T-helper 1 cell treated with Interleukin-12 subunit alpha and Interleukin-12 subunit beta and Interleukin-4 antibody, amounts not matched to agents 30 μg/mL and 1 μg/mL, for 36 hours (primary cell): ENCODE results near the gene CDKL2.

Source experiments
- H3K27ac Mint-ChIP-seq: one replicate; pipeline ENCODE4 v1.8.0; 2021; ENCODE audit warnings: mild to moderate bottlenecking, mixed read lengths
- H3K27me3 Mint-ChIP-seq: one replicate; pipeline ENCODE4 v1.8.0; 2021; ENCODE audit warnings: low read depth, mixed read lengths
- H3K36me3 Mint-ChIP-seq: one replicate; pipeline ENCODE4 v1.8.0; 2021; ENCODE audit warnings: low read depth, mixed read lengths
- H3K4me1 Mint-ChIP-seq: one replicate; pipeline ENCODE4 v1.8.0; 2021; ENCODE audit warnings: low read depth, mixed read lengths
- H3K4me3 Mint-ChIP-seq: one replicate; pipeline ENCODE4 v1.8.0; 2021; ENCODE audit warnings: mild to moderate bottlenecking, moderate library complexity, mixed read lengths
- H3K9me3 Mint-ChIP-seq: one replicate; pipeline ENCODE4 v1.8.0; 2021; ENCODE audit warnings: mixed read lengths

Gene CDKL2

GRCh38 chr4:75623026-75623425 is 7.3 kb downstream of the CDKL2 start:
- peaks cover 13% of the 10 kb centered on the region for H3K27me3 Mint-ChIP-seq
- H3K4me3 Mint-ChIP-seq = no peak overlapping the region
- no peaks in the 10 kb centered on the region for H3K4me1 Mint-ChIP-seq
- no peaks in the 10 kb centered on the region for H3K9me3 Mint-ChIP-seq
- H3K36me3 Mint-ChIP-seq = no peaks in the 10 kb centered on the region
- no peak overlapping the region for H3K27ac Mint-ChIP-seq

- H3K36me3 Mint-ChIP-seq = no peaks in the 10 kb centered on the region
- H3K4me3 Mint-ChIP-seq = no peak overlapping the region
- no peak overlapping the region for H3K27ac Mint-ChIP-seq
- no peaks in the 10 kb centered on the region for H3K9me3 Mint-ChIP-seq
- H3K4me1 Mint-ChIP-seq = no peaks in the 10 kb centered on the region
- peaks cover 13% of the 10 kb centered on the region for H3K27me3 Mint-ChIP-seq
These were observed 8.6 kb downstream of the CDKL2 start for GRCh38 chr4:75621715-75622114.

- Mint-ChIP-seq H3K27me3 (no peaks in the 10 kb centered on the region), H3K4me3 (no peak overlapping the region), H3K9me3 (peaks cover 5% of the 10 kb centered on the region), H3K27ac (no peak overlapping the region), H3K36me3 (no peaks in the 10 kb centered on the region), H3K4me1 (peaks cover 4% of the 10 kb centered on the region)
These were observed 18.0 kb downstream of the CDKL2 start for GRCh38 chr4:75612306-75612705.

- no peaks in the 10 kb centered on the region for H3K9me3 Mint-ChIP-seq
- no peaks in the 10 kb centered on the region for H3K36me3 Mint-ChIP-seq
- no peaks in the 10 kb centered on the region for H3K27me3 Mint-ChIP-seq
- H3K27ac Mint-ChIP-seq = no peak overlapping the region
- no peak overlapping the region for H3K4me3 Mint-ChIP-seq
- H3K4me1 Mint-ChIP-seq = no peaks in the 10 kb centered on the region
These were observed 24.4 kb downstream of the CDKL2 start for GRCh38 chr4:75605928-75606327.

- no peak overlapping the region for H3K4me3 Mint-ChIP-seq
- H3K27me3 Mint-ChIP-seq = no peaks in the 10 kb centered on the region
- no peak overlapping the region for H3K27ac Mint-ChIP-seq
- H3K4me1 Mint-ChIP-seq = peaks cover 4% of the 10 kb centered on the region
- H3K9me3 Mint-ChIP-seq = no peaks in the 10 kb centered on the region
- no peaks in the 10 kb centered on the region for H3K36me3 Mint-ChIP-seq
These were observed 30.7 kb downstream of the CDKL2 start for GRCh38 chr4:75599647-75600046.

GRCh38 chr4:75598390-75598789 is 31.9 kb downstream of the CDKL2 start:
- Mint-ChIP-seq H3K4me1 (peaks cover 4% of the 10 kb centered on the region), H3K4me3 (peak overlapping the region; percentile 28), H3K27me3 (peaks cover 3% of the 10 kb centered on the region), H3K27ac (no peak overlapping the region), H3K36me3 (no peaks in the 10 kb centered on the region), H3K9me3 (no peaks in the 10 kb centered on the region)

GRCh38 chr4:75596061-75596460 is 34.3 kb downstream of the CDKL2 start:
- Mint-ChIP-seq H3K27ac (no peak overlapping the region), H3K9me3 (no peaks in the 10 kb centered on the region), H3K36me3 (no peaks in the 10 kb centered on the region), H3K4me1 (peaks cover 4% of the 10 kb centered on the region), H3K4me3 (no peak overlapping the region), H3K27me3 (peaks cover 9% of the 10 kb centered on the region)

GRCh38 chr4:75593393-75593792 is 36.9 kb downstream of the CDKL2 start:
- Mint-ChIP-seq H3K27ac (no peak overlapping the region), H3K9me3 (no peaks in the 10 kb centered on the region), H3K36me3 (no peaks in the 10 kb centered on the region), H3K4me3 (no peak overlapping the region), H3K4me1 (peaks cover 4% of the 10 kb centered on the region), H3K27me3 (peaks cover 9% of the 10 kb centered on the region)

GRCh38 chr4:75584067-75584466 is 46.3 kb downstream of the CDKL2 start:
- peaks cover 11% of the 10 kb centered on the region for H3K9me3 Mint-ChIP-seq
- H3K36me3 Mint-ChIP-seq = peaks cover 2% of the 10 kb centered on the region
- no peak overlapping the region for H3K4me3 Mint-ChIP-seq
- H3K27ac Mint-ChIP-seq = no peak overlapping the region
- H3K4me1 Mint-ChIP-seq = no peaks in the 10 kb centered on the region
- H3K27me3 Mint-ChIP-seq = peaks cover 21% of the 10 kb centered on the region

- peaks cover 8% of the 10 kb centered on the region for H3K4me1 Mint-ChIP-seq
- H3K9me3 Mint-ChIP-seq = no peaks in the 10 kb centered on the region
- peaks cover 2% of the 10 kb centered on the region for H3K36me3 Mint-ChIP-seq
- H3K4me3 Mint-ChIP-seq = no peak overlapping the region
- no peak overlapping the region for H3K27ac Mint-ChIP-seq
- H3K27me3 Mint-ChIP-seq = peaks cover 25% of the 10 kb centered on the region
These were observed 62.6 kb downstream of the CDKL2 start for GRCh38 chr4:75567725-75568124.

- Mint-ChIP-seq H3K4me3 (no peak overlapping the region), H3K27me3 (peaks cover 17% of the 10 kb centered on the region), H3K9me3 (no peaks in the 10 kb centered on the region), H3K4me1 (peaks cover 9% of the 10 kb centered on the region), H3K36me3 (peaks cover 2% of the 10 kb centered on the region), H3K27ac (no peak overlapping the region)
These were observed 63.4 kb downstream of the CDKL2 start for GRCh38 chr4:75566911-75567310.

- Mint-ChIP-seq H3K9me3 (no peaks in the 10 kb centered on the region), H3K4me3 (peak overlapping the region; percentile 36), H3K4me1 (peaks cover 11% of the 10 kb centered on the region), H3K36me3 (peaks cover 2% of the 10 kb centered on the region), H3K27me3 (peaks cover 13% of the 10 kb centered on the region), H3K27ac (no peak overlapping the region)
These were observed 64.8 kb downstream of the CDKL2 start for GRCh38 chr4:75565481-75565880.

- H3K27ac Mint-ChIP-seq = no peak overlapping the region
- H3K4me3 Mint-ChIP-seq = no peak overlapping the region
- peaks cover 2% of the 10 kb centered on the region for H3K36me3 Mint-ChIP-seq
- no peaks in the 10 kb centered on the region for H3K9me3 Mint-ChIP-seq
- peaks cover 19% of the 10 kb centered on the region for H3K27me3 Mint-ChIP-seq
- H3K4me1 Mint-ChIP-seq = peaks cover 11% of the 10 kb centered on the region
These were observed 66.3 kb downstream of the CDKL2 start for GRCh38 chr4:75564023-75564422.

GRCh38 chr4:75561789-75562188 is 68.5 kb downstream of the CDKL2 start:
- peaks cover 26% of the 10 kb centered on the region for H3K27me3 Mint-ChIP-seq
- H3K9me3 Mint-ChIP-seq = no peaks in the 10 kb centered on the region
- H3K4me1 Mint-ChIP-seq = peaks cover 11% of the 10 kb centered on the region
- peaks cover 2% of the 10 kb centered on the region for H3K36me3 Mint-ChIP-seq
- H3K4me3 Mint-ChIP-seq = no peak overlapping the region
- no peak overlapping the region for H3K27ac Mint-ChIP-seq

- peaks cover 3% of the 10 kb centered on the region for H3K4me1 Mint-ChIP-seq
- no peaks in the 10 kb centered on the region for H3K36me3 Mint-ChIP-seq
- H3K4me3 Mint-ChIP-seq = no peak overlapping the region
- H3K27me3 Mint-ChIP-seq = peaks cover 17% of the 10 kb centered on the region
- no peaks in the 10 kb centered on the region for H3K9me3 Mint-ChIP-seq
- no peak overlapping the region for H3K27ac Mint-ChIP-seq
These were observed 72.6 kb downstream of the CDKL2 start for GRCh38 chr4:75557696-75558095.
